ENCODE measurements around the gene CNNM2.

DNA sequence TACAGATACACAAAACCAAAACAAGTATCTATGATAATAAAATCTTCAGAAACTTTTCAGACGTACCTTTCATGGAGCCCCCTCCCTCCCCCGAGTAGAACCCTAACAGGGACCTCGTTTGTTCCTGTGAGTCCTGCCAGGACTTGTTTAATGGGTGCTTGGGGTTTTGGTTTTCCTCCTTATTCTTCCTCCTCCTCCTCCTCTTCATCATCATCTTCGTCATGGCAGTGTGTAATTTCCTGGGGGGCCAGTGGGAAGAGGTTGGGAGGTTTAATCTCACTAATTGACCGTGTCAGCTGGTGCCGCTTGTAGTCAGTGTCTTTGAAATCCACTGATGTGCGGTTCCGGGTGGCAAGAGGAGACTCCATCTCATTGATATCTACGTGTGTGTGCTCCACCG lies 171.4 kb downstream of the CNNM2 start:
- no peak for TF ChIP-seq EZH2 (IDR thresholded peaks at IDR 0.05; ENCODE audit: insufficient read depth, poor library complexity, severe bottlenecking)
- TF ChIP-seq EZH2phosphoT487 (IDR thresholded peaks at IDR 0.05; ENCODE audit: insufficient read depth, low read depth), result no peak
